A549 (cell line): ENCODE results near the gene SF3A2. TPM values are rescaled to one million over a fixed set of nuclear protein-coding genes. Genes with fewer than 3 reads are reported as not detected.

Experiments
- ATAC-seq, 2 experiments: fragments of 200-7000 bp in 1 of 2; fragments of >200 bp in 1 of 2; cut with Nextera tagmentation in 1 of 2; cut with Tn5 transposase in 1 of 2; 3 replicates each; pipeline versions ENCODE4 v1.8.0 to v1.9.1; 2018 to 2020; ENCODE audit warnings: mild to moderate bottlenecking in 1 of 2, moderate library complexity in 1 of 2
- CTCF ChIA-PET: fragments of 300-600 bp; sonication (Branson Sonifier 250); formaldehyde crosslinking; extraction: SDS; loops from one replicate; lab custom pipeline; 2021; ENCODE audit warnings: antibody characterized with exemption, inconsistent platforms; lab: Yijun Ruan, JAX
- POLR2A ChIA-PET: fragments of 350-600 bp; formaldehyde crosslinking; extraction: SDS; loops from one replicate; lab custom pipeline; 2021; ENCODE audit warnings: antibody characterized with exemption, inconsistent platforms; lab: Yijun Ruan, JAX
- DNase-seq, 2 experiments: peaks; one replicate each; pipeline versions ENCODE4 v3.0.0 to v3.0.0-alpha.2; 2011 to 2016; ENCODE audit warnings: low read depth in 1 of 2, low spot score in 1 of 2
- FAIRE-seq: peaks from 2 replicates; lab custom pipeline; 2011; peaks lifted over from hg19 to GRCh38; lab: Jason Lieb, UNC
- H3K27ac ChIP-seq, 2 experiments: fragments of >200 bp; sonication (Bioruptor Twin); formaldehyde crosslinking; 3 replicates each; pipeline ENCODE4 v1.5.1; 2016 to 2017
- H3K4me1 ChIP-seq: fragments of >200 bp; sonication (Bioruptor Twin); formaldehyde crosslinking; 3 replicates; pipeline ENCODE4 v1.6.1; 2016
- H3K4me2 ChIP-seq: fragments of >200 bp; sonication (Bioruptor Twin); formaldehyde crosslinking; 3 replicates; pipeline ENCODE4 v1.6.1; 2016
- H3K4me3 ChIP-seq: fragments of >200 bp; sonication (Bioruptor Twin); formaldehyde crosslinking; 3 replicates; pipeline ENCODE4 v1.5.1; 2016
- H3K9me3 ChIP-seq: fragments of >200 bp; sonication (Bioruptor Twin); formaldehyde crosslinking; 3 replicates; pipeline ENCODE4 v1.6.1; 2016
- ATOH8 ChIP-seq: fragments of 250-450 bp; sonication (Bioruptor Pico); IDR thresholded peaks from 2 replicates; pipeline ENCODE4 v1.5.0; 2020; ENCODE audit warnings: low read depth, mild to moderate bottlenecking, moderate library complexity
- BCL3 ChIP-seq: fragments of >200 bp; sonication (Bioruptor Twin); formaldehyde crosslinking; IDR thresholded peaks from 3 replicates; pipeline ENCODE4 v1.6.1; 2016
- BHLHE40 ChIP-seq: IDR thresholded peaks from 2 replicates; pipeline ENCODE4 v1.6.1; 2012; ENCODE audit warnings: low read depth, low read length, inconsistent platforms
- CHD2 ChIP-seq: fragments of 150-350 bp; IDR thresholded peaks from 2 replicates; pipeline ENCODE4 v1.6.1; 2014; ENCODE audit warnings: low read length; ENCODE audit not compliant: partially characterized antibody
- FOSB ChIP-seq: fragments of 250-450 bp; sonication (Bioruptor Pico); IDR thresholded peaks from 2 replicates; pipeline ENCODE4 v1.5.0; 2020; ENCODE audit warnings: mild to moderate bottlenecking, moderate library complexity
- FOSL2 ChIP-seq, 2 experiments: fragments of 450-650 bp in 1 of 2; fragments of >200 bp in 1 of 2; sonication (Bioruptor Twin) in 1 of 2; formaldehyde crosslinking; IDR thresholded peaks; 2 replicates each; pipeline versions ENCODE4 v1.5.0 to v1.6.1; 2016 to 2020; ENCODE audit warnings: mild to moderate bottlenecking in 1 of 2, moderate library complexity in 1 of 2
- HOXA7 ChIP-seq: fragments of 250-450 bp; sonication (Bioruptor Pico); IDR thresholded peaks from 2 replicates; pipeline ENCODE4 v1.5.0; 2020; ENCODE audit warnings: mild to moderate bottlenecking, moderate library complexity
- MAZ ChIP-seq: fragments of 150-350 bp; IDR thresholded peaks from 2 replicates; pipeline ENCODE4 v1.6.1; 2014; ENCODE audit warnings: antibody characterized with exemption, low read depth, low read length, borderline replicate concordance
- MYC ChIP-seq: IDR thresholded peaks from 2 replicates; pipeline ENCODE4 v1.6.1; 2012; ENCODE audit warnings: mild to moderate bottlenecking, inconsistent platforms, low read length, improper control_type of control experiment, borderline replicate concordance
- NFE2L2 ChIP-seq: fragments of 150-350 bp; conservative IDR thresholded peaks from 2 replicates; pipeline ENCODE4 v1.6.1; 2014; ENCODE audit warnings: low read length
- NR3C1 ChIP-seq: fragments of >200 bp; sonication (Bioruptor Twin); formaldehyde crosslinking; IDR thresholded peaks from 3 replicates; pipeline ENCODE4 v1.6.1; 2017
- PHF8 ChIP-seq: fragments of 200-600 bp; sonication (generic); IDR thresholded peaks from 2 replicates; pipeline ENCODE4 v1.6.1; 2016; ENCODE audit warnings: low read depth, mild to moderate bottlenecking, antibody characterized with exemption, moderate library complexity, borderline replicate concordance
- POLR2A ChIP-seq: IDR thresholded peaks from 2 replicates; pipeline ENCODE4 v1.6.1; 2012; ENCODE audit warnings: mild to moderate bottlenecking, low read length
- RAD21 ChIP-seq, 2 experiments: fragments of >200 bp in 1 of 2; sonication (Bioruptor Twin) in 1 of 2; formaldehyde crosslinking in 1 of 2; IDR thresholded peaks in 1 of 2; conservative IDR thresholded peaks in 1 of 2; 2 replicates in 1 of 2; 3 replicates in 1 of 2; pipeline ENCODE4 v1.6.1; 2012 to 2018; ENCODE audit warnings: inconsistent platforms in 1 of 2
- RARB ChIP-seq: fragments of 250-450 bp; sonication (Bioruptor Pico); IDR thresholded peaks from 2 replicates; pipeline ENCODE4 v1.8.0; 2021; ENCODE audit warnings: mild to moderate bottlenecking, moderate library complexity
- RFX5 ChIP-seq: fragments of 450-650 bp; IDR thresholded peaks from 2 replicates; pipeline ENCODE4 v1.7.1; 2014; ENCODE audit warnings: antibody characterized with exemption, mild to moderate bottlenecking, moderate library complexity
- ZC3H11A ChIP-seq: fragments of 450-650 bp; IDR thresholded peaks from 2 replicates; pipeline ENCODE4 v1.6.1; 2014; ENCODE audit warnings: antibody characterized with exemption, mild to moderate bottlenecking
- ZFP36 ChIP-seq: fragments of 450-650 bp; IDR thresholded peaks from 2 replicates; pipeline ENCODE4 v1.6.1; 2014; ENCODE audit warnings: borderline replicate concordance; ENCODE audit not compliant: partially characterized antibody
- WGBS: methylation state at CpG from one replicate; pipeline ENCODE4 v1.1.6; 2017; ENCODE audit errors: missing lambda C conversion rate; 5-methylcytosine and 5-hydroxymethylcytosine counted together
- polyA plus RNA-seq, 4 experiments: library from polyadenylated mRNA; depleted of rRNA in 3 of 4; stranded (reverse); fragments of >200 nt; fragmentation: RNase III in 1 of 4; extraction: RNeasy Plus Mini Kit Qiagen cat#74134 plus additional on column Dnase treatment in 1 of 4; gene quantifications; 2 replicates in 3 of 4; 3 replicates in 1 of 4; pipeline ENCODE4 v1.2.3, GENCODE V29; 2011 to 2017
- TF ChIP-seq, protein P1 (sequence below): fragments of >200 bp; sonication (Bioruptor Twin); formaldehyde crosslinking; IDR thresholded peaks from 3 replicates; pipeline ENCODE4 v1.5.1; 2016

The SF3A2 gene
- polyA plus RNA-seq, 2 of the 4 experiments (the other 2 are of a cell fraction) = 11.9 to 68.2 TPM

GRCh38 chr19:2226840-2227360 lies 9.7 kb upstream of the SF3A2 start (continued):
- no peak for TF ChIP-seq NR3C1
- TF ChIP-seq RFX5 = no peak
- no peak for TF ChIP-seq ZC3H11A
- TF ChIP-seq BHLHE40 = no peak
- no peak for TF ChIP-seq MYC

- TF ChIP-seq CHD2 = no peak
- no peak for TF ChIP-seq ATOH8 (CRISPR knock-in tag)
- TF ChIP-seq HOXA7 (CRISPR knock-in tag) = no peak
- TF ChIP-seq, protein P1, sequence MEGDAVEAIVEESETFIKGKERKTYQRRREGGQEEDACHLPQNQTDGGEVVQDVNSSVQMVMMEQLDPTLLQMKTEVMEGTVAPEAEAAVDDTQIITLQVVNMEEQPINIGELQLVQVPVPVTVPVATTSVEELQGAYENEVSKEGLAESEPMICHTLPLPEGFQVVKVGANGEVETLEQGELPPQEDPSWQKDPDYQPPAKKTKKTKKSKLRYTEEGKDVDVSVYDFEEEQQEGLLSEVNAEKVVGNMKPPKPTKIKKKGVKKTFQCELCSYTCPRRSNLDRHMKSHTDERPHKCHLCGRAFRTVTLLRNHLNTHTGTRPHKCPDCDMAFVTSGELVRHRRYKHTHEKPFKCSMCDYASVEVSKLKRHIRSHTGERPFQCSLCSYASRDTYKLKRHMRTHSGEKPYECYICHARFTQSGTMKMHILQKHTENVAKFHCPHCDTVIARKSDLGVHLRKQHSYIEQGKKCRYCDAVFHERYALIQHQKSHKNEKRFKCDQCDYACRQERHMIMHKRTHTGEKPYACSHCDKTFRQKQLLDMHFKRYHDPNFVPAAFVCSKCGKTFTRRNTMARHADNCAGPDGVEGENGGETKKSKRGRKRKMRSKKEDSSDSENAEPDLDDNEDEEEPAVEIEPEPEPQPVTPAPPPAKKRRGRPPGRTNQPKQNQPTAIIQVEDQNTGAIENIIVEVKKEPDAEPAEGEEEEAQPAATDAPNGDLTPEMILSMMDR = no peak
- TF ChIP-seq ZFP36 = no peak
- no peak for TF ChIP-seq NFE2L2
- TF ChIP-seq RARB (CRISPR knock-in tag) = no peak
- no peak for TF ChIP-seq FOSL2 (IDR thresholded peaks at IDR 0.05)
- no peak for TF ChIP-seq FOSL2 (CRISPR knock-in tag; IDR thresholded peaks at IDR 0.05)
- no peak for TF ChIP-seq POLR2A
- no peak for TF ChIP-seq MAZ
- TF ChIP-seq PHF8 = no peak
- TF ChIP-seq BCL3 = no peak
- no peak for TF ChIP-seq FOSB
- no peak for TF ChIP-seq RAD21 (conservative IDR thresholded peaks at IDR 0.05 in 1 of 2, IDR thresholded peaks at IDR 0.05 in 1 of 2)
- ATAC-seq (no peak), FAIRE-seq (no peak), DNase-seq (no peak)
- CTCF ChIA-PET = interaction anchor here (1.0 to 1.6 kb wide), 2 partner anchors 8 to 72 kb away, joined by 3 to 5 read pairs; partner anchors contain the start of gene PLEKHJ1
- Histone ChIP-seq H3K9me3 (no peaks in the 10 kb centered on the region), H3K27ac (no peak overlapping the region), H3K4me1 (no peaks in the 10 kb centered on the region; the same call in 2 of the 3 replicates), H3K4me3 (no peak overlapping the region), H3K4me2 (no peak overlapping the region)
- POLR2A ChIA-PET = no interaction called here
- WGBS = 96% methylated on average over 35 of the region's 67 CpGs
Observed at GRCh38 chr19:2227415-2228156, 9.0 kb upstream of the SF3A2 start.
